IPS DF 19.7 (cell line): ENCODE results near the gene SRRM4.

ENCODE experiments used
- DNase-seq: peaks from one replicate; pipeline ENCODE4 v3.0.0-alpha.2; 2013; ENCODE audit warnings: low read depth, low spot score

Gene SRRM4

GRCh38 chr12:119117936-119118335 lies 136.6 kb downstream of the SRRM4 start:
- DNase-seq = no peak

- no peak for DNase-seq
These were observed 137.3 kb downstream of the SRRM4 start for GRCh38 chr12:119118625-119119024.

GRCh38 chr12:119122047-119122446 lies 140.7 kb downstream of the SRRM4 start:
- no peak for DNase-seq

- no peak for DNase-seq
These were observed 141.4 kb downstream of the SRRM4 start for GRCh38 chr12:119122751-119123150.

GRCh38 chr12:119128527-119128926 lies 147.2 kb downstream of the SRRM4 start:
- DNase-seq = no peak

GRCh38 chr12:119129827-119130434 lies 148.6 kb downstream of the SRRM4 start:
- no peak for DNase-seq

GRCh38 chr12:119130523-119130922 lies 149.2 kb downstream of the SRRM4 start:
- DNase-seq = no peak

GRCh38 chr12:119134284-119135072 lies 153.1 kb downstream of the SRRM4 start:
- DNase-seq = no peak

- no peak for DNase-seq
These were observed 155.6 kb downstream of the SRRM4 start for GRCh38 chr12:119136811-119137410.

- DNase-seq = no peak
These were observed 158.1 kb downstream of the SRRM4 start for GRCh38 chr12:119139448-119139847.

GRCh38 chr12:119145367-119145766 lies 164.0 kb downstream of the SRRM4 start:
- no peak for DNase-seq

GRCh38 chr12:119147847-119148448 lies 166.6 kb downstream of the SRRM4 start:
- no peak for DNase-seq

- no peak for DNase-seq
These were observed 167.9 kb downstream of the SRRM4 start for GRCh38 chr12:119149270-119149669.

GRCh38 chr12:119151445-119152026 lies 170.2 kb downstream of the SRRM4 start:
- DNase-seq = no peak

- peak; percentile 89 for DNase-seq
These were observed 172.4 kb downstream of the SRRM4 start for GRCh38 chr12:119153477-119154434.

- peak; percentile 15 for DNase-seq
These were observed 173.1 kb downstream of the SRRM4 start for GRCh38 chr12:119154435-119154818.

GRCh38 chr12:119156401-119157044 lies 175.2 kb downstream of the SRRM4 start:
- DNase-seq = peak; percentile 56

- DNase-seq = no peak
These were observed 176.2 kb downstream of the SRRM4 start for GRCh38 chr12:119157528-119157927.

- DNase-seq = no peak
These were observed 176.6 kb downstream of the SRRM4 start for GRCh38 chr12:119157978-119158377.

- no peak for DNase-seq
These were observed 177.1 kb downstream of the SRRM4 start for GRCh38 chr12:119158402-119158801.
